DOHH2 (cell line): ENCODE results near the gene ENO2.

Experiments
- EZH2phosphoT487 ChIP-seq: fragments of 200-600 bp; sonication (generic); IDR thresholded peaks from 2 replicates; pipeline ENCODE4 v1.6.1; 2017; ENCODE audit warnings: borderline replicate concordance, mild to moderate bottlenecking, antibody characterized with exemption, low read length, moderate library complexity, mixed read lengths
- TF ChIP-seq, protein P1 (sequence below): fragments of 200-600 bp; sonication (generic); IDR thresholded peaks from one replicate; pipeline ENCODE4 v1.5.1; 2014; ENCODE audit warnings: antibody characterized with exemption, mild to moderate bottlenecking, low read depth, low read length; ENCODE audit not compliant: poor library complexity, severe bottlenecking

DNA sequence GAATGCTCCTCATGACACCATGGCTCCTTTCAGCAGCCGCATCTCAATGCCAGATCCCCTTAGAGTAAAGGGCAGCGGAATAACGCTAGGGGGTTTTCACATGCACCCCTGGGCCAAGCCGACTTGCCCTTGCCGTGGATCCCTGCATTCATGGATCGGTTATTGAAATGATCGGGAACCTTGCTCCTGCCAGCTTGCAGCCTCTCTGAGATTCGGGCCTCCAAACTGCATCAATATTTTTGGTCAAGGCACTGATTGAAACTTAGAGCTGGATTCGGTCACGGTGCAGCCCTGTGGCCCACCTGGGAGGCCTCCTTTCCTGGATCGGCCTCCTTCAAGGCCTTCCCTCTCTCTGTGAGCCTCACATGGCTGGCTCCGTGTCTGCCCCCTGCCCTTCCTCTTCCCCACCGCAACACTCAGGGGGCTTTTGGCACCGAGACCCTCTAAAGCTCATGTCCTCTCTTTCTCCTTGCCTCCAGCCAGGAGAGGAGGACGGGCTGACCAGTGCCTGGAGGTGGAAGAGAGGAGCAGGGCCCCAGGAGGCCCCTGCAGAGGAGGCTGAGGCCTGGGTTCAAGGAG lies 38.6 kb downstream of the ENO2 start:
- TF ChIP-seq EZH2phosphoT487: no peak
- TF ChIP-seq, protein P1, sequence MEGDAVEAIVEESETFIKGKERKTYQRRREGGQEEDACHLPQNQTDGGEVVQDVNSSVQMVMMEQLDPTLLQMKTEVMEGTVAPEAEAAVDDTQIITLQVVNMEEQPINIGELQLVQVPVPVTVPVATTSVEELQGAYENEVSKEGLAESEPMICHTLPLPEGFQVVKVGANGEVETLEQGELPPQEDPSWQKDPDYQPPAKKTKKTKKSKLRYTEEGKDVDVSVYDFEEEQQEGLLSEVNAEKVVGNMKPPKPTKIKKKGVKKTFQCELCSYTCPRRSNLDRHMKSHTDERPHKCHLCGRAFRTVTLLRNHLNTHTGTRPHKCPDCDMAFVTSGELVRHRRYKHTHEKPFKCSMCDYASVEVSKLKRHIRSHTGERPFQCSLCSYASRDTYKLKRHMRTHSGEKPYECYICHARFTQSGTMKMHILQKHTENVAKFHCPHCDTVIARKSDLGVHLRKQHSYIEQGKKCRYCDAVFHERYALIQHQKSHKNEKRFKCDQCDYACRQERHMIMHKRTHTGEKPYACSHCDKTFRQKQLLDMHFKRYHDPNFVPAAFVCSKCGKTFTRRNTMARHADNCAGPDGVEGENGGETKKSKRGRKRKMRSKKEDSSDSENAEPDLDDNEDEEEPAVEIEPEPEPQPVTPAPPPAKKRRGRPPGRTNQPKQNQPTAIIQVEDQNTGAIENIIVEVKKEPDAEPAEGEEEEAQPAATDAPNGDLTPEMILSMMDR: no peak
